Fibroblast of skin of right biceps (primary cell): ENCODE measurements around the gene ATP13A3.
A peak's percentile ranks its signal among the peaks of the same experiment; 100 is the strongest.

Source experiments
- DNase-seq: peaks from one replicate; pipeline ENCODE4 v3.0.0-alpha.2; 2013

Gene ATP13A3

DNA sequence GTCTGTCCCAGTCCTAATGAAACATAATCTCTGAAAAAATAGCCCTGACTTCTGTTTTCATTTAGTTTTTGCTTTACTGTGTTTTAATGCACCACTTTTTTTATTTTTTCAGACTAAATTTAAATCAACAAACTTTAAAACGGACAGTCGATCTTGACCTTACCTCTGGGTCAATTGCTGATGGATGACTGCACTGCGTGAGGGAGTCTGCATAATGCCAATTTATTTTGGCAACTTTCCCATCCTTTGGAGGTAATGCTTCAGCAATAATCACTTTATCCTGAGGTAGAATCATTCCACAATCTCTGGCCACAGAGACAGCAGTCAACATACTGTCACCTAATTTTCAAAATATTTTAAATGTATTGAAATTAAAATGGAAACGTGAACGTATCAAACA lies 55.2 kb downstream of the ATP13A3 start:
- DNase-seq, result no peak

DNA sequence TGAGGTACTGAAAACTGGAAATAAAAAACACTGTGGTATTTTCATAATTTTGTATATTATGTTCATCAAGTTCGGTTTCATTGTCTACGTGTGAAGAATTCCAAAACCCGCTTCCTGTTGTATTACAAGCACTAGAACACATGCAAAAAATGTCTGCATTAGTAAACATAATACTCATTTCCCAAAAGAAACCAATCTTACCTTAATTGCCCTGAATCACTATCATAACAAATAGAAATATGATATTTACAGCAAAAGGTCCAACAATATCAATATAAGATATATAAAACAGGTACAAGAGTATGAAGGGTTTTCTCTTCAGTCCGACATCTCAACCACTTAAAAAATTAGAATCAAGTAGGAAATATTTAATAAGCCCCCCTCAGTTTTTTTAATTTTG lies 61.4 kb downstream of the ATP13A3 start:
- no peak for DNase-seq

DNA sequence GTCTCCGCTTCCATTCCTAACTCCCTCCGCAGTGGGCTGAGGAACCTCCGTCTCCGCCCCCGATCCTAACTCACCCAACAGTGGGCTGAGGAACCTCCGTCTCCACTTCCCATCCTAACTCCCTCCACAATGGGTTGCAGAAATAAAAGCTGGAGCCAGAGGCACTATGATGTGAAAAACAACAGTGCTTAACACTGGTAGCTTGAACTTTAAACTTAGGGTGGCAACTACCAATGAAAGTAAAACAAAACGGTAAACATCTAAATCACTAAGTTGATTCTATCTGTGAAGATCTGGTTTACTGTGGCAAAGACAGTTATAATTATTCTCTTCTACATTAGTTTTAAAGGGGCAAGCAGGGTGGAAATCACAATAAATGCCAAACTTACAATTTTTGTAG lies 61.8 kb downstream of the ATP13A3 start:
- no peak for DNase-seq

DNA sequence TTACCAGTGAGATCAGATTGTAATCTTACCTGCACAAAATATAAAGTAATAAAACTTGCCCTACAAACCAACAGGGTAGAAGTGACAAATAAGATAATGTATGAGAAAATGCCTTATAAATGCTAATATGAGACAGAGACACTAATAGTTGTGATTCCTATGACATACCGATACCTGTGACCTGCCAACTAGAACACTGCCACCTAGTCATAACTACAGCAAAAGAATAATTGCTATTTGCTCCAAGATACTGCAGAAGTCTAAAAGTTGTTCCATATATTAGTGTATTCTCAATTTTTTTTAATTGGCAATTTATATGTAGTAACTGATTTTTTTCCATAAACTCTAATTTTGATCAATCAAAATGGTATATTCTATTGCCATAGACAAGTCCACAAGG lies 62.4 kb downstream of the ATP13A3 start:
- no peak for DNase-seq

DNA sequence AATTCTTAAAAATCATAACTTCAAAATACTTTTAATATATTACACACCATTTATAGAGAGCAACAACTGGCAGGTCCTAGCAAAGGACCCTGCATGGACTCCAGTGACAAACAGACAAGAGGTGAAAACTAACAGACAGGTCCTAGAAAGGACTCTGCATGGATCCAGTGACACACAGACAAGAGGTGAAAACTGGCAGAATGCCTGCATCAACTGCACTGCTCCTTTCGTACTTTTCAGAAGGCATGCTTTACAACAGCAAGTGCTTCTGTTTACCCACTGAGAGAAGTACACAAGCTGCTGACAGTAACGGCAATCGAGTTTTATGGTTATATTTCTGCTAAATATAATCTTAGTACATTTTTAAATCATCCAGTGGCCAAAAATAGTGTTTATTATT lies 63.5 kb downstream of the ATP13A3 start:
- DNase-seq, result no peak

DNA sequence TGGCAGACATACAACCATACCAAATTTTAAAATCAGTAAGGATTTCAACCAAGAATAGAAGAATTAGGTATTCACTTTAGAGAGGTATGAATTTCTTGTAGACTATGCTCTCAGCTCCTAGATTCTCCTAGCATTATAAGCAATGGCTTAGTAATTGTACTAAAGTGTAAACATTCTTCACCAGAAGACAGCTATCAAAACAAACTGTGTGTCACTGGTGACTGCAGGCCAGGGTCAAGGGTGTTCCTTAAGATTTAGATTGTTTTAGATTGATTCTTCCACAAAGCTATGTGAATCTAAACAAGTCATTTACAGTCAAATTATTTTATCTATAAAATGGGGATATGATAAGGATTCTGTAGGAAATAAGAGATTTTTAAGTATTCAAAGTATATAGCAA lies 64.6 kb downstream of the ATP13A3 start:
- peak; percentile 16 for DNase-seq

DNA sequence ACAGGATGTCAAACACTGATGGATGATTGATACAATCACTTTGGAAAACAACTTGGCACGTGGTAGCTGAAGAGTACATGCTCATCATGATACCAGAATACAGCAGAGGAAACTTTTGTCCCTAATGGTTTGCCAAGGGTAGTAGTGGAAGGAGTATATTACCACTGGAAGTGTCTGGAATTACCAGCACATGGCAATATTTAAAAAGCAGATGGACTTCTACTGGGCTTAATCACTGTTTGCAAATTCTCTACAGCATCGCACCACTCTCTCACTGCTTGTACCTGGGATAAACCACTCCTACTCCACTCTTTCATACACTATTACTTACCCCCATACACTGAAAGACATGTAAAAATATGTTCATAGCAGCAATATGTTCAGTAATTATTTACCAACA lies 68.1 kb downstream of the ATP13A3 start:
- no peak for DNase-seq

DNA sequence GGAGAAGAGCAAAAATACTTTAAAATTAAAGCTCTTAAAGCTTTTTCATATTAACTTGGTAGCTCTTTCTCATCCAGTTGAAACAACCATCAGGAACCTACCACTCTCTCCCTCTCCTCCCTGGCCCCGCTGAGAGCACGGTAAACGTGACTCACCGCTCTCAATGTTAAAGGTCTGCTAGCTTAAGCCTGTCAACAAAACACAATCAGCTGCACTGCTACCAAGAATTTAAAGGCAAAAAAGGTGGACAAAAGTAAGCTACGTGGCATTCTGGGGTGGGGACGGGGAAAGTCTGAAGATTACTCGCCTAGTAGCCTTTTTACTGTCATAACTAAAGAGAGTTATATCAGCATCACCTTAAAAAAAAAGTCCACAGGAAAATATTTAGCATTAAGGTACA lies 79.4 kb downstream of the ATP13A3 start:
- peak; percentile 56 for DNase-seq

DNA sequence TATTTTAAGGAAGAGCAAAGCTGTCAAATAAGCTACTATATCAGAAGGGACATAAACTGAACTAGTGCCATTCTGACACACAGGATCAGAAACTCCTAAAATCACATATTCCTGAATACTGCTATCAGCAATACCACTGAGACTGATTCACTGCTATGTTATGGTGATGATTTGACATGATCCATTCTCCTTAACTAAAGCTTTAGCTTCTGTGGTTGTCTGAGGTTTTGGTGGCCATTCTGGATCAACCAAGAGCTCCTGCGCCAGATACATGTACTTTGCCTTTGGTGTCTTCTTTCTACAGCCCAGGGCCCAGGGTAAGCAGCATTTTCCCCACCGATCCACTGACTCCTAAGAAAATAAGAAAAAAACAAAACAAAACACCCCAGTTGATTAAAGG lies 81.0 kb downstream of the ATP13A3 start:
- peak; percentile 49 for DNase-seq

DNA sequence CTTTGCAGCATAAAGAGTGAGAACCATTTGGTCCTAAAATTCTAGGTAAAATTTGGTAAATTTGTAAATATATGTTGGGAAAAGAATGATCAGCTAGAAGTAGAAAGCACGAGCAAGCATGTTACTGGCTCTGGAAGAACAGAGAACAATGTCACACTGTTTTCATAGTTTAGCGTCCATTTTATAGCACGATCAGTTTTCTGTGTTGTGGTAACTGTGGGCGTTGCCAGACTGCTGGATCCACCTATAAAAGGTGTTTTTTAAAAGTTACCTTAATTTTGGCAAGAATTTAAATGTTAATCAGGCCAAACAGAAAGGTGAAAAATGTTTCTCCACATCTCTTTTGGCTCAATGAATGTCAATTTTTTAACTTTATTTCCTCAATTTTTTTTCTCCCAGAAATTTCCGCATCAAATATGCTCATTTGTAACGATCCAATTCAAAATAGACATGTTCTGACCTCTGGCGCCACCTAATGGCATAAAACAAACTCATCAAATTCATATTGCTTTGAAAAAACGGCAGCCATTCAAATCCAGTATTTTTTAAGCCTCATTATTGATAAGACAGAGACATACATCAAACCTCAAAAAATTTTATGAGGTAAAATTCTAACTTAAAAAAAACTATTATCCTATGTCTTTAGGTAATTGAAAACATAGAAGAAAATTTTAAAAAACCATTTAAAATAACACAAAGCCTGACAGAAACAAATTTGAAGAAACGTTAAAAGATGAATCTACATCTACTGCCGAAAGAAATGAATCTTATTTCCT lies 82.2 kb downstream of the ATP13A3 start:
- peak; percentile 64 for DNase-seq

DNA sequence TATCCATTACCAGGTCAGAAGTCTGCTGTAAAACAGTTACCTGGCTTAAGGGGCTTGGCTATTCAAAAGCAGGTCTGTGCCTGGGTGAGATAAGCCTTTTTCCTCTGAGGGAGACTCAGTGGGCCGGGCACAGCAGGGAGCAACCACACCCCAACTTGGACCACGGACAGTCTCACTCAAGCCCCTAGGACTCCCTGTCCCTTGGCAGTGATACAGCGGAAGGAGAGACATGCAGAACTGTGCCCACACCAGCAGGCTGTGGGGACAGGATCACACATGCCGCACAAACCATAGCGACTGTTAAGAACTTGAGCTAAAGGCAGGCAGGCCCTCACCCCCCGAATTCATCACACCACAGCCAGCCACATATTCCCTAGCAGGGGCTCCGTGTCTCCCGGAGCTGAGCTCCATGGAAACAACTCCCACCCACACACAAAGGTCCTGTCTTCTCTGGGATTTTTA lies 84.9 kb downstream of the ATP13A3 start:
- no peak for DNase-seq

DNA sequence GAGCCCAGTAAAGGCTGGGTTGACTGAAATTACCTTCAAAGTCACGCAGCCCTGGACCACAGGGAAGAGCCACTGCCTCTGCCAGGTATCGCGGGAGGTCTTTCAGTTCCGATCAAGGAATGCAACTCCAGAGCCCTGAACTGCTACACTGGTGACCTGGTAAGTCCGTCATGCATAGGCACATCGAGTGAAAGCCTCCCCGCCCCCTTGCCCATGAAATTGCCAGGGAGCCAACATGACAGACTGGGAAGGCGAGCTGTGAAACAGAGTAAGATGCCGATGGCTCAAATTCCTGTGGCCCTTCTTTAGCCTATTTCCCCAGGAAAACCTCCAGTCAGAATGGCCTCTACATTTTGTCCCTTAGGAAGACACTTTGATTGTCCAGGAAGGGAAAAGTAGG lies 85.5 kb downstream of the ATP13A3 start:
- no peak for DNase-seq

DNA sequence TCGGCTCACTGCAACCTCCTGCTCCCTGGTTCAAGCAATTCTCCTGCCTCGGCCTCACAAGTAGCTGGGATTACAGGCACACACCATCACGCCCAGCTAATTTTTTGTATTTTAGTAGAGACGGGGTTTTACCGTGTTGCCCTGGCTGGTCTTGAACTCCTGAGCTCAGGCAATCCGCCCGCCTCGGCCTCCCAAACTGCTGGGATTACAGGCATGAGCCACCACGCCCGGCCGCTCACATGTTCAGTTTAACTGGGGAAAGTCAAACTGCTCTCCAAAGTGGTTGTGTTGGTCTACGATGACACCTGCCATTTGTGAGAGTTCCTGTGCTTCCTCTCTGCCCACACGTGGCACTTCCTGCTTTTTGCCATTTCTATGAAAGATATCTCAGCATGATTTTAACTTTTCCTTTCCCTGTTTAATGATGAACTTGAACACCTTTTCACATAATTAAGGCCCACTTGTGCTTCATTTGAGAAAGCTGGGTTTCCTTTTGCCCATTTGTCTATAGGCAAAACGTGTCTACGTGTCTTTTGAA lies 86.9 kb downstream of the ATP13A3 start:
- no peak for DNase-seq

DNA sequence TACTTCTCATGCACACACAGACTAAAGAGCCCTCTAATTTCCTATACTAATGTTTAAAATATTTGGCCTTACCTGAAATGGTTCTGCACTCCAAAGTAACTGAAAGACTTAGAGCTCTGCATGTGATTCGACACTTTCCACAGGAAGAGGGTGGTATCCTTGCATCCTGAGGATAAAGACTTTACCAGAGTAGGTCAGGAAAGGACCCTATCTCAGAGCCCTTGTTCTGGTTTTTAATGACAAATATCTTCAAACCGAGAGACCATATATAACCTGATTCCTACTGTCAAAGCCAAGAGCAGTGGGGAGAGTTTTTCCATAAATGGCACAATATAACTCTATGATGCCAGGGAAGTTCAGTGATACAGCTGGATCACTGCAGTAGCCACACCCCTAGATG lies 87.6 kb downstream of the ATP13A3 start, which contains the start of gene GP5:
GP5 (minus strand) TSS at position 101 of the 400 bp plus-strand sequence. CDS start 984 bp downstream, outside the sequence.
- DNase-seq, result no peak

DNA sequence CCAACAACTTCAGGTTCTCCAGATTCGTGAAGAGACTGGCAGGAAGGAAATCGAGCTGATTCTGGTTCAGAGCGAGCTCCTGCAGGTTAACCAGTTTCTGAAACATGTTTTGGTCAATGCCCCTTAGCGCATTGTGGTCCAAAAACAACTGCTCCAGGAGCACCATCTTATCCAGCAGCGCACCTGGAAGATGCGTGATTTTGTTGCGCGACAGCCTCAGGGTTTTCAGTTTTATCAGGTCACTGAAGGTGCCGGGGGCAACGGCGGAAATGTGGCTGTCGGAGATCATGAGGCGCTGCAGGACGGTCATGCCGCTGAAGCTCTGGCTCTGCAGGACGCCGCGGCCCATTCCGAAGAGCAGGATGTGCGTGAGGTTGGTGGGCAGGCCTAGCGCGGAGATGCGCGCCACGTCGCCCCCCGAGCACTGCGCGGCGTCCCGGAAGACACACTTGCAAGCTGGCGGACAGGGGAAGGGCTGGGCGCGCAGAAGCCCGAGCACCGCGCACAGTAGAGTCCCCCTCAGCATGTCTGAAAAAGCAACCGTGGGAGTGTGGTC lies 89.0 kb downstream of the ATP13A3 start:
- DNase-seq, result no peak

DNA sequence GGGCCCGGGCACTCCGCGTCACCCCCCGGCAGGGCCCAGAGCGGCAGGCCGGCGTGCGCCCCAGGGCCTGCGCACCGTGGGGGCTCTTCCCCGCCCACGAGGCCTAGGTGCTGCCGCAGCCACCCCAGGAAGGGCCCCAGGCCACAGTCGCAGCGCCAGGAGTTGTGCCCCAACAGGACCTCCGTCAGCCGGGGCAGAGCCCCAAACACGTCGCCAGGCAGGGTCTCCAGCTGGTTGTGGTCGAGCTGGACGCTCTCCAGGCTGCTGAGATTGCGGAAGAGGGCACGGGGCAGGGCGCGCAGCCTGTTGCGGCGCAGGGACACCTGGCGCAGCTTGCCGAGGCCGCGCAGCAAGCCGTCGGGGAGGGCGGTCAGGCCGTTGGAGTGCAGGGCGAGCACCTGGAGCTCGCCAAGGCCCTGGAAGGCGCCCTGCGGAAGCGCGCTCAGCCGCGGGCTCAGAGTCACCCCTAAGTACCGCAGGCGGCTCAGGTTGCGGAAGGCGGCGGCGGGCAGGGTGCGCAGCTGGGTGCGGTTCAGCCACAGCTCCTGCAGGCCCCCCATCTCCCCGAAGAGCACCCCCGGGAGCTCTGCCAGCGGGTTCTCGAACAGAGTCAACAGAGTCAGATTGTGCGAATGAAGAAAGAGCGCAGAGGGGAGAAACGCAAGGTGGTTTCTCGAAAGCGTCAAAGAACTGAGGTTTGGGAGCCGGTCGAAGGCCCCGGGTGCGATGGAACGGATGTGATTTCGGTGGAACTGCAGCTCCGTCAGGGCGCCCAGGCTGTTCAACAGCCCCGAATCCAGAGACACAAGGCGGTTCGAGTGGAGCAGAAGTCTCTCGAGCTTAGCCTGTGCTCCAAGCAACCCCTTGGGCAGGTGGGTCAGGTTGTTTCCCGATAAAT lies 89.7 kb downstream of the ATP13A3 start:
- no peak for DNase-seq

DNA sequence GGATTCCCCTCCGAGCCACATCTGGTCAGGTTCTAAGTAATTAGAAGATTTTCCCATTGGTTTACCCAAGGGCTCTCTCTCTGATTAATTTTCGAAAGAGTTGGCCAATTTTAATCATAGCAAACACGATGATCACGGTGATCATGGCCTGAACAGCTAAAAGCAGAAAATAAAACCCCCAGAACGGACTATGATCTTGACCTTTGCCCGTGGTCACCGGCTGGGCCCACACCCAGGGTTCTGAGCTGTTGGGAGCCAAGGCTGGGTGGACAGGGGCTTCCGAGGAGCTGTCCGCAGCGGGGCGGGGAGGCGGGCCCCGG lies 90.3 kb downstream of the ATP13A3 start:
- DNase-seq, result no peak

DNA sequence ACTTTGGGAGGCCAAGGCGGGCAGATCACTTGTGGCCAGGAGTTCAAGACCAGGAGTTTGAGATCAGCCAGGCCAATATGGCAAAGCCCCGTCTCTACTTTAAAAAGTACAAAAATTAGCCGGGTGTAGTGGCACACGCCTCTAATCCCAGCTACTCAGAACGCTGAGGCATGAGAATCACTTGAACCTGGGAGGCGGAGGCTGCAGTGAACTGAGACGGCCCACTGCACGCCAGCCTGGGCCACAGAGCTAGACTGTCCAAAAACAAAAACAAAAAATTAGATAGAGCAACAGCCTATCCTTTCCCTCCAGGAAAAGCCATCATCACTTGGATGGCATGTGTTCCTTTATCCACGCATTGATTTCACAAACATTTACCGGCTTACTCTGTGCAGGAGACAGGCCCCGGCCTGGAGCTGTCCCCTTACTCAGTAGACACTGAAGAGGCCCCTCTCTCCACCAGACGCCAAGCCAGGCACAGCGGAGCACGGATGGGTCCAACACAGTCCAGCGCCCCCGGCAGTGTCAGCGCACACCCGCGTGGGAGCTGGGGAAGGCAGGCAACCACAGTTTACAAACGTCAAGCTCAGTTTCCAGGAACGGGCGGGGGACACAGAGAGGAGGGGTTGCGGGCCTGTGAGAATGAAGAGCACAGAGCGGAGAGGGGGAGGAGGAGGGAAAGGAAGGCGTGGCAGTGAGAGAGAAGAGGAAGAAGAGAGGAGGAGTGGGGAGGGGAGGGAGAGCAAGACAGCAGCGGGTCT lies 90.8 kb downstream of the ATP13A3 start:
- DNase-seq, result peak; percentile 60

DNA sequence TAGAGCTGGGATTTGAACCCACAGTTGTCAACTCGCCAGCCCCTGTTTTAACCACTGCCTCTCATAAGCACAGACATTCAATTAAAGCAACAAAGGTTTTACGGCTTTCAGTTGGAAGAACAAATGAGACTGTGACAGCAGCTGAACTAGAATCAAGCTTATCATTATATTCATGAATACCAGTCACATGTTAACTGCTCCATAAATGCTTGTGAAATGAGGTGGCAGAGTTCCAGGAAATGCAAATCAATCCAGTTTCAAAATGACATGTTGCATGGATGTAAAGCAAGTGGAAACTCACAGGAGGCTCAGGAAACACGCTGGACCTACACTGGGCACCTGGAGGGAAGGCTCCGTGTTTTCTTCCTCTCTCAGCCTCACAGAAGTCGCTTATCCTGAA lies 91.6 kb downstream of the ATP13A3 start:
- DNase-seq, result peak; percentile 60

DNA sequence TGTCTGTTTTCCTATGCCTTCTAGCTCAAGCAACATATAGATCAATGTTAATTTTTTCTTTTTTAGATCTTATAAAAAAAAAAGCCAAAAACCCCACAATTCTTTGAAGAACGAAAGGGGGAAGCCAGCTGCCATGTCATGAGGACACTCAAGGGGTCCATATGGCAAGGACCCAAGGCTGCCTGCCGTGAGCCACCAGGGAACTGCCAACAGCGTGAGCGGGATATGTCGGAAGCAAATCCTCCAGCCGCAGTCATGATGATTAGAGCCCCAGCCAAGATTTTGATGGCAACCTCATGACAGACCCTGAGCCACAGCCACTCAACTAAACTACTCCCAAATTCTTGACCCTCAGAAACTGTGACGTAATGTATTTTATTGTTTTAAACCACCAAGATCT lies 94.2 kb downstream of the ATP13A3 start:
- DNase-seq, result no peak

DNA sequence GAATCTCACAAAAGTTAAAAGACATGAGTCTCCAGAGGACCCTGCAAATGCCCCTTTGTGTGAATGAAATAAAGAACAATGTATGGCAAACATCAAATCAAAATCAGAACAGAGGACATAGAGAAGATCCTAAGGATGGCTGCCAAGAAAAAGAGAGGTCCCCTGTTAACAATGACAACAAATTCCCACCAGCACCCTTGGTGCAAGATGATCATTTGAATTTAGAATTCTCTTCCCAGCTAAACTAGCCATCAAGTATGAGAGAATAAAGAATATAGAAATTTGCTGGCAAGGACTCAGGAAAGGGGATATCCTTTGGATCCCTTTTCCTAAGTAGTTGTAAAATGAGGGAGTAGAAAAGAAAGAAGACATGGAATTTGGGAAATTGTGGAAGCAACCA lies 96.0 kb downstream of the ATP13A3 start:
- no peak for DNase-seq

DNA sequence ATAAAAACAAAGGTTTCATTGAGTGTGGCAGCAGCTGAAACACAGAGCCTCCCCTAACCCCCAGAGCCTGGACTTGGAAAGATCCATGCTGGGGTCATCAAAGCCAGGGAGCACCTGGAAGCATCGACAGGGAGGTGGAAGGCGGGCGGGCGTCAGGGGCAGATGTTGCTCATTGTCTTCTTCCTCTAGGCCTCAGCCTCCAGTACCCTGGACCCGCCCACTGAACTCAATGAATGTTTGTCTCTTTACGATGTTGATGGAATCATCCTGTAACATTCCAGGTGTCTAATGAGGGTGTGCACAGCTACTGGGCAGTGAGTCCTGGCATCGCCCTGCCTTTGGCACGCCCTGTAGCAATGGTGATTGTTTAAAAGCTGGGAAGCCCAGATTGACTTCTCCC lies 97.5 kb downstream of the ATP13A3 start:
- no peak for DNase-seq

DNA sequence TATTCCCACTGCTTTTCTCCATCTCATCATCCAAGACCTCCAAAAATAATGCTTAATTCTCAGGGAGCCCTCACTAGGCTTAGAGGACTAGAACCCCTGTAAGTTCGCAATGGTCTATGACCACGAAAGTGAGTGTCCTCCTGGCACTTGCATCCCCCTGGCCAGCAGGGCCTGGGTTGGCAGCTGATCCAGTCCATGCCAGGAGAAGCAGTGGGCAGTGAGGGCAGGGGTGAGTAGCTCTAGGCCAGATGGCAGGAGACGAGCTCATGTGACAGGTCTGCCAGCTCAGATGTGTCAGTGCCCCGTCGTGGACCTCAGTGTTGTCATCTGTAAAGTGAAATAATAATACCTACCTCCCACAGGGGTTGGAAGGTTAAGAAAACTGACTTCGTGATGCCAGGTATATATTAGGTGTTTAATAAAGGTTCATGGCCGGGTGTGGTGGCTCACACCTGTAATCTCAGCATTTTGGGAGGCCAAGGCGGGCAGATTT lies 98.8 kb downstream of the ATP13A3 start:
- DNase-seq, result no peak
